Renal cortical epithelial cell (primary cell): ENCODE results near the gene LACRT. TPM values are rescaled to one million over a fixed set of nuclear protein-coding genes. Genes with fewer than 3 reads are reported as not detected.
"Not testable (repeated sequence)": the region's sequence is repeated elsewhere in the genome, so short reads cannot be mapped to it uniquely, and the experiment has no call there.

Experiments
- DNase-seq: peaks from one replicate; pipeline ENCODE4 v3.0.0-alpha.2; 2011; ENCODE audit warnings: low read depth
- total RNA-seq: library from RNA; depleted of rRNA; stranded (reverse); fragments of >200 nt; gene quantifications from 2 replicates; pipeline ENCODE4 v1.2.3, GENCODE V29; 2014

Gene LACRT
- not detected in 2 replicates for total RNA-seq

DNA sequence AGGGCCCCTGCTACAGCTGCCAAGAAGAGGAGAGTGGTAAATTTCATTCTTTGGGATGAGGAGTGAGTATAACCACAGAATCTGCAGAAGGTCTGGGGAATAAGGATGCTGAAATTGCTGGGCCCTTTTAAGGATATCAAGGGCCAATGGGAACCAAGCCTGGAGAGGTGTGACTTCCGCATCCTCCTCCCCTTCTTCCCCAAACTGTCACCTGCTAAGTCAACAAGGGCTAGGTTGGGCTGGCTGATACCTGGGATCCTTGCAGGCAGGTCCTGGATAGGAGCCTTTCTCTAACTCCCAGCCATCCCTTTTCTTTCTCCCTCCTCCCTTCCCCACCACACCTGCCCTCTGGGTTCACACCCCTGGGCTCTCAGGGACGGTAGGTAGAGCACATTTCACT lies at the start of gene LACRT:
Gene LACRT (minus strand): TSS at position 101 of the 400 bp plus-strand sequence. CDS start 54 bp downstream, at position 47.
- DNase-seq: no peak

- no peak for DNase-seq
Observed at GRCh38 chr12:54683398-54683797, 48.7 kb upstream of the LACRT start.

- DNase-seq: no peak
Observed at GRCh38 chr12:54682674-54683073, 48.0 kb upstream of the LACRT start.

GRCh38 chr12:54680374-54680773 lies 45.7 kb upstream of the LACRT start:
- DNase-seq: peak; percentile 20

DNA sequence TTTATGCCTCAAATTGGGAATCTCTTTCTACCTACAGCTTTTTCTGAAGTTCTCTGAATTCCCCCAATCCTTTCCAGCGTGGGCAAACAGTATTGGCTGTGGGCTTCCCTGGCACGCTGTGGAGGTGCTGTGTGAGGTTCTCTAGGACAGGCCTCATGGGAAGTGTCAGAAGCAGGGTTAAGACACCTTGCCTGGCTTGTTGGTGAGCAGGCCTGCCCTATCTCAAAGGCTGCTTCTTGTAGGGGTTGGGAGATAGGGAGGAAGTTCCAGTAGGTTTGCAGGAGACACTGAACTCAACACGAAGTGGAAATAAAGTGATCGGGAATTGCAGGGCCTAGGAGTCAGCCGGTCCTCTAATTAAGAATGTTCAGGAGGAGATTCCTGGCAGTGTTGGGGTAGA lies 43.4 kb upstream of the LACRT start:
- DNase-seq: no peak

GRCh38 chr12:54667945-54668344 lies 33.2 kb upstream of the LACRT start:
- no peak for DNase-seq

GRCh38 chr12:54666008-54666407 lies 31.3 kb upstream of the LACRT start:
- no peak for DNase-seq

DNA sequence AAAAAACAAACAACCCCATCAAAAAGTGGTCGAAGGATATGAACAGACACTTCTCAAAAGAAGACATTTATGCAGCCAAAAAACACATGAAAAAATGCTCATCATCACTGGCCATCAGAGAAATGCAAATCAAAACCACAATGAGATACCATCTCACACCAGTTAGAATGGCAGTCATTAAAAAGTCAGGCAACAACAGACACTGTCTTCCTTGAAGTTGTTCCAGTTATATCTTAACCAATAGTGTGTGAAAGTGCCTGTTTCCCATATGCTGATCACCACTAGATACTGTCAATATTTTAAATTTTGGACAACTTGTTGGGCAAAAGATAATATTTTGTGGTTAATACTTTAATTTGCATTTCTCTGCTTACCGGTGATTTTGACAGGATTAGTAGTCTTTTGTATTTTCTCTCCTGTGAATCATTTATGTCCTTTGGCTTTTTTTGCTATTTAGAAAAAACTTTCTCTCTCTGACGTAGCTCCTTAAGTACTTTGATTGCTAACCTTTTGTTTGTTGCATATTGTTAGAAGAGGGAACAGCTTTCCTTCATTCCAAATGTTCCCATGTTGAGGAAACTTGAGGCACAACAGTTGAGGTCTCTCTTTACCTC lies 30.4 kb upstream of the LACRT start:
- not testable (repeated sequence) for DNase-seq

- DNase-seq: no peak
Observed at GRCh38 chr12:54663603-54664002, 28.9 kb upstream of the LACRT start.

DNA sequence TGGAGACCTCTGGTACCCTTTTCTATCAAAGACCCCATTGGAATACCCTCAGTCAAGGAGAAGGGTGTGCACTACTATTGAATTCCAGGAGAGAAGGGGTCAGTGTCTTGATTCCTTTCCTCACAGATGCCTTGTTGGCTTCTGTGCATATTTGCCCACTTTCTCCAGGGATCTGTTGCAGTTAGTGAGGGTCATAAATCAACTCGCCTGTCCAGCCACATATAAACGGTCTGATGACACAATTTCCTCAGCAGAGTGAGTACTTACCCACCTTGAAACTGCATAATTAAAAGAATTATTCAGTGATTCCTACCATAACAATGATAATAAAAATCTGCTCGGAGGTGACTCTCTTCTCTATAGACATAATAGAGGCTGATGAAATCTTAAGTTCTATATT lies 27.3 kb upstream of the LACRT start:
- DNase-seq: no peak

GRCh38 chr12:54661048-54661447 lies 26.4 kb upstream of the LACRT start:
- DNase-seq: no peak

GRCh38 chr12:54660320-54660962 lies 25.7 kb upstream of the LACRT start:
- no peak for DNase-seq

DNA sequence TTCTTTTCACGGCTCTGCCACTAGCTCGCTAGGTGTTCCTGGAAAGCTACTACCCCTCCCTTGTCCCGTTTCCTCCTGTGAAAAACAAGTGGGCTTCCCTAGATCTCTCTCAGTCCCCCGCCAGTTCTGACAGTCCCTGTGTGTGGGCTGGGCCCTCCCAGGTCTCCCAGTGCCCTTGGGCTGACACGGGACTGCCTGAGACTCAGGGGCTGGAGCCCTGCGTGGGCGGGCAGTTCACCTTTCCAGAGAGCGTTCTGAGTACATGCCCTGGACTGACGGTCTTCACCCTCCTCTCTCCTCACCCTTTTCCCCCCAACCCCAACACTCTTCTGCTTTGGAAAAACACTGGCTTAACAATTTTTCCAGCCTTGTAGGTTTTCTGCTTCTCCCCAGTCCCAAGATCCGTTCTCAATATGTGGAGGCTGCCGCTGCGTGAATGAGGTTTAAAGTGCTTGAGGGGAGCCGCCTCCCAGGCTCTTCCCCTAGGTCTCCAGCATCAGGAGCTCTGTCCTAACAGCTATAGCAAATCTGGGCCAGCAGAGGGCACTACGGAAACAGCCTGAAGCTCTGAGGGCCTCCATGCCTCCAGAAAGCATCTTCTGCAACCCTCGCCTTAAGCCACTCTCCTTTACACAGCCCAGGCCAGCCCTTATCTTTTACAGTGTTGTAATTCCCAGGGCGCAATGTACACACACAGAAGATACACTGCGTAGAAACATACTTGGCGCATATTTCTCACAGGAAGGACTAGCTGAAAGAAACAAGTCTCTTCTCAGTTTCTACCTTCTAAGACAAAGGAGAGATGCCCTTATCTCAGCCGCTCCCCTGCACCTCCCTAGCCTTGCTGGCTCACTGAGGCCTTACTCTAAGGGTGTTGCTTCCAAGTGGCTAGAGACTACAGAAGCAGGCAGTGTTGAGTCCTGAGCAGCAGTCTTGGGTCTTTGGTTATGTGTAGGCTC lies 23.9 kb upstream of the LACRT start:
- DNase-seq: peak; percentile 48

DNA sequence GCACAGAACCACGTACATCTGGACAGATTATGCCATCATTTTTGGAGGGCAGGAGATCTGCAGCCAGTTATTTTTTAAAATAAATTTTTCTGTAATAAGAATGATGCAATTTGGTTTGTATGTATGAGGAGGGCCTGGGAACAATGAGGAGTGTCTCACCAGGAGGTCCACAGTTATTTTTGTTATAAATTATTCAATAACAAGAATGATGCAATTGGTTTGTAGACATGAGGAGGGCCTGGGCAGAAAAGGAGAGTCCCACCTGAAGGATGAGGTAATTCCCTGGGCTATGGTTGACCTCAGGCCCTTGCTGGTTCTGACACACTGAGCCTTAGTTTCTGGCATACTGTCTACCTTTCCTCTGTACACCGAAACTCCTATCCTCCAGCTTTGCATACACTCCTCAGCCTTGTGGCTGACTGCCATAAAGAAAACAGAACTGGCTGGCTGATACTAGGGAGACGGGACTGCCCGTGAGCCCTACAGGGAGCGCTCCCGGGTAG lies 22.5 kb upstream of the LACRT start:
- DNase-seq: peak; percentile 18

GRCh38 chr12:54654926-54655325 lies 20.2 kb upstream of the LACRT start:
- DNase-seq: peak; percentile 53

DNA sequence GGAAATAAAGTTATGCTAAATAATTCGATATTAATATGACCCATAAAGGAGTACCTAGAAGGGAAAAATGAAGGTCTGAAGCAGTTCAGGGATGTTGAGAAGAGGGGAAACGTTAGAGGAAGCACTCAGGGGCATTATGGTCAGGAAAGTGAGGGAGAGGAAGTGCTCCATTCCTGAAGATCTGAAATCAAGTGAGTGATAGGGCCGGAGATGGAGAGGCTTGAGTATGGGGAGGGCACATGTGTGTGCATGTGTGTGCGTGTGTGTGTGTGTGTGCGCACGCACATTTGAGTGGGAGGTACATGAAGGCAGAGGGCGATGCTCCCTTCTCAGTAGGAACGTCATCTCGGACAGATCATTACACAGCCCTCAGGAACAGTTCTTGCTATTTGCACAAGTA lies 18.3 kb upstream of the LACRT start:
- DNase-seq: no peak

- no peak for DNase-seq
Observed at GRCh38 chr12:54650889-54651288, 16.2 kb upstream of the LACRT start.

DNA sequence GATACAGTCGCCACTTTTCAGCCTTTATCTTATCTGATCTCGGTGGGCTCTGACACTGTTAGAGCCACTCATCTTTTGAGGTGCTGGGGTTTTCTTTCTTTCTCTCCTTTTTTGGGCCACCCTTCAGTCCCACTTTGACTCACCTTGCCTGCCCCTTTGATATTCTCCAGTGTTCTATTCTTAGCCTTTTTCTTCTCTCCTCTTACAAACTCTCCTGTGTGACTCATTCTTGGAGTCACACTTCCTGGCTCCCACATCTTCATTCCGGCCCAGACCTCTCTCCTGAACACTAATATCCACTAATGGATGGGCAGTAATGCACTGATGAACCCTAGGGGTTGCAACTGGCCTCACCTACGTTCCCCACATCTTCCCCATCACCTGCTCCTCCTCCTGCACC lies 15.7 kb upstream of the LACRT start:
- DNase-seq: peak; percentile 46

DNA sequence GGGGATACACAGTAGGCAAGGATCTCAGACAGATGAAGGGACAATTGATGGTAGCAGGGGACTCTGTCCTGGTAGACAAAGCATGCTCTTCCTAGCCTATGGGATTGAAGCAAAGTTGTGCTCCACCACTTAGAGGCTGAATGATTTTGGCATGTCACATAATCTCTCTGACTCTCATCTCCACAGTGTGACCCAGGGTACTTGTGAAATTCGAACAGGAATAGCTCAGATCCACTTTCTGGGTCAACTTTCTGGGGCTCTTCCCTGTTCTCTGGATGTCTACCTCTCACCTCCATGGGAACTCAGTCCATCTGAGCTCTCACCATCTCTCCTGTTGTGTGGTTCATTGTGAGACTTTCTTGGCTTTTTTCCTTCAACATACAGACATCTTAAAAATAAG lies 15.1 kb upstream of the LACRT start:
- DNase-seq: no peak

GRCh38 chr12:54648265-54648664 lies 13.6 kb upstream of the LACRT start, which contains the start of gene DCD:
Gene DCD, minus strand, starts transcription at chr12:54648365. Its CDS starts 62 bp downstream, at chr12:54648303.
- DNase-seq: no peak

DNA sequence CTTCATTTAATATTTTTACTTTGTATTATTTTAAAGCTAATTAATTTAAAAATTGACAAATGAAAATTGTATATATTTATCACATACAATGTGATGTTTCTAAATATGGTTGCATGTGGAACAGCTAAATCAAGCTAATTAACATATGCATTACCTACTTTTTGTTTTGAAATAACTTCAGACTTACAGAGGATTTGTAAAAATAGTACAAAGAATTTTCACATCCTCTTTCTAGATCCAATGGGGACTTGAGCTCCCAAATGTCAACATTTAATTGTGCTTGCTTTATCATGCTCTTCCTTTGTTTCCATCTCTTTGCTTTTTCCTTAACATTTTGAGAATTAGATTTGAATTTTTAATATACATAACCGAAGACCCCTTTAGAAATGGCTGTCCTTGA lies 6.9 kb upstream of the LACRT start:
- no peak for DNase-seq

GRCh38 chr12:54641089-54641488 lies 6.4 kb upstream of the LACRT start:
- DNase-seq: no peak
